PC-9 (cell line): ENCODE results near the gene LRP11. TPM values are rescaled to one million over a fixed set of nuclear protein-coding genes. Genes with fewer than 3 reads are reported as not detected.

Source experiments
- BruUV-seq: library from RNA; stranded (reverse); fragments of 400-500 nt; replicated peaks from 2 replicates; lab custom pipeline; 2021; lab: Mats Ljungman, UMichigan
- CTCF ChIA-PET: fragments of 300-600 bp; sonication (Branson Sonifier 250); formaldehyde crosslinking; loops from one replicate; lab custom pipeline; 2022; ENCODE audit warnings: antibody characterized with exemption; lab: Charles Lee
- POLR2A ChIA-PET: fragments of 300-600 bp; sonication (Branson Sonifier 250); formaldehyde crosslinking; loops from one replicate; lab custom pipeline; 2022; ENCODE audit warnings: antibody characterized with exemption; ENCODE audit not compliant: unreplicated experiment; lab: Charles Lee
- DNase-seq, 2 experiments: peaks; one replicate each; pipeline versions ENCODE4 v3.0.0 to v3.0.0-alpha.2; 2015 to 2022; ENCODE audit warnings: mixed read lengths in 1 of 2
- H2AFZ ChIP-seq: fragments of 200-600 bp; sonication (generic); 2 replicates; pipeline ENCODE4 v1.8.1; 2017; ENCODE audit warnings: antibody characterized with exemption
- H3F3A ChIP-seq: fragments of 200-600 bp; sonication (generic); 2 replicates; pipeline ENCODE4 v1.8.1; 2017; ENCODE audit warnings: antibody characterized with exemption, mild to moderate bottlenecking, low read depth; ENCODE audit not compliant: insufficient read depth
- H3K27ac ChIP-seq: fragments of 200-600 bp; sonication (generic); 2 replicates; pipeline ENCODE4 v1.6.1; 2016; ENCODE audit warnings: mixed run types
- H3K27me3 ChIP-seq: fragments of 200-600 bp; sonication (generic); 2 replicates; pipeline ENCODE4 v1.6.1; 2016; ENCODE audit warnings: low read depth, mixed run types; ENCODE audit not compliant: insufficient read depth
- H3K36me3 ChIP-seq: fragments of 200-600 bp; sonication (generic); 2 replicates; pipeline ENCODE4 v1.6.1; 2016; ENCODE audit warnings: low read depth, mixed run types
- H3K4me1 ChIP-seq: fragments of 200-600 bp; sonication (generic); replicated peaks from 2 replicates; pipeline ENCODE4 v1.6.1; 2016; ENCODE audit warnings: mixed run types; ENCODE audit not compliant: insufficient read depth
- H3K4me2 ChIP-seq: fragments of 200-600 bp; sonication (generic); 2 replicates; pipeline ENCODE4 v1.6.1; 2017; ENCODE audit warnings: mixed run types
- H3K4me3 ChIP-seq: fragments of 200-600 bp; sonication (generic); 2 replicates; pipeline ENCODE4 v1.6.1; 2016; ENCODE audit warnings: mixed run types
- H3K79me2 ChIP-seq: fragments of 200-600 bp; sonication (generic); 2 replicates; pipeline ENCODE4 v1.6.1; 2017; ENCODE audit warnings: low read depth, mixed run types
- H3K9me2 ChIP-seq: fragments of 200-600 bp; sonication (generic); 2 replicates; pipeline ENCODE4 v1.8.1; 2017; ENCODE audit warnings: mild to moderate bottlenecking; ENCODE audit not compliant: insufficient read depth
- H3K9me3 ChIP-seq: fragments of 200-600 bp; sonication (generic); 2 replicates; pipeline ENCODE4 v1.8.1; 2016; ENCODE audit warnings: low read depth; ENCODE audit not compliant: insufficient read depth
- H4K20me1 ChIP-seq: fragments of 200-600 bp; sonication (generic); 2 replicates; pipeline ENCODE4 v1.8.1; 2017; ENCODE audit not compliant: insufficient read depth
- EZH2 ChIP-seq: fragments of 200-600 bp; sonication (generic); IDR thresholded peaks from 2 replicates; pipeline ENCODE4 v1.8.0; 2017; ENCODE audit warnings: antibody characterized with exemption, low read depth
- intact Hi-C: fragments of 100-400 bp; cut with micrococcal nuclease; formaldehyde crosslinking; loops from one replicate; pipeline ENCODE4 v1.10.0; 2022; ENCODE audit not compliant: unreplicated experiment
- total RNA-seq: library from RNA; stranded (reverse); gene quantifications from 2 replicates; pipeline ENCODE4 v1.2.3, GENCODE V29; 2021
- TF ChIP-seq, protein P1 (sequence below): fragments of 200-600 bp; sonication (generic); conservative IDR thresholded peaks from 2 replicates; pipeline ENCODE4 v1.6.1; 2017; ENCODE audit warnings: mixed run types, antibody characterized with exemption, mild to moderate bottlenecking, moderate library complexity

The LRP11 gene
- total RNA-seq, 1 experiment from 2014 or later = 38.6 TPM

GRCh38 chr6:149897015-149897697 lies 33.0 kb upstream of the LRP11 start:
- Histone ChIP-seq H3K36me3 (no peaks in the 10 kb centered on the region), H4K20me1 (no peaks in the 10 kb centered on the region), H3K9me3 (no peaks in the 10 kb centered on the region), H3K27ac (peak overlapping the region; percentile 75; the same call in 1 of the 2 replicates), H3K79me2 (no peaks in the 10 kb centered on the region), H3K4me1 (peaks cover 39% of the 10 kb centered on the region), H3K27me3 (no peaks in the 10 kb centered on the region), H2AFZ (no peak overlapping the region), H3F3A (peaks cover 17% of the 10 kb centered on the region; the same call in 1 of the 2 replicates), H3K4me3 (peak overlapping the region; percentile 15; the same call in 1 of the 2 replicates), H3K4me2 (peak overlapping the region; percentile 70), H3K9me2 (no peaks in the 10 kb centered on the region)
- intact Hi-C loops = loop anchor here (2.0 kb wide), 2 partner anchors 32 to 50 kb away; partner anchors contain the start of gene LRP11
- peak; percentile 44 to 59 for DNase-seq
- TF ChIP-seq, protein P1, sequence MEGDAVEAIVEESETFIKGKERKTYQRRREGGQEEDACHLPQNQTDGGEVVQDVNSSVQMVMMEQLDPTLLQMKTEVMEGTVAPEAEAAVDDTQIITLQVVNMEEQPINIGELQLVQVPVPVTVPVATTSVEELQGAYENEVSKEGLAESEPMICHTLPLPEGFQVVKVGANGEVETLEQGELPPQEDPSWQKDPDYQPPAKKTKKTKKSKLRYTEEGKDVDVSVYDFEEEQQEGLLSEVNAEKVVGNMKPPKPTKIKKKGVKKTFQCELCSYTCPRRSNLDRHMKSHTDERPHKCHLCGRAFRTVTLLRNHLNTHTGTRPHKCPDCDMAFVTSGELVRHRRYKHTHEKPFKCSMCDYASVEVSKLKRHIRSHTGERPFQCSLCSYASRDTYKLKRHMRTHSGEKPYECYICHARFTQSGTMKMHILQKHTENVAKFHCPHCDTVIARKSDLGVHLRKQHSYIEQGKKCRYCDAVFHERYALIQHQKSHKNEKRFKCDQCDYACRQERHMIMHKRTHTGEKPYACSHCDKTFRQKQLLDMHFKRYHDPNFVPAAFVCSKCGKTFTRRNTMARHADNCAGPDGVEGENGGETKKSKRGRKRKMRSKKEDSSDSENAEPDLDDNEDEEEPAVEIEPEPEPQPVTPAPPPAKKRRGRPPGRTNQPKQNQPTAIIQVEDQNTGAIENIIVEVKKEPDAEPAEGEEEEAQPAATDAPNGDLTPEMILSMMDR = no peak
- no peak for TF ChIP-seq EZH2
- ChIA-PET POLR2A (no interaction called here), CTCF (interaction anchor here (0.6 kb wide), 1 partner anchor 56 kb away, joined by 4 read pairs; no protein-coding TSS in a partner anchor)
- no TSS peak for BruUV-seq

DNA sequence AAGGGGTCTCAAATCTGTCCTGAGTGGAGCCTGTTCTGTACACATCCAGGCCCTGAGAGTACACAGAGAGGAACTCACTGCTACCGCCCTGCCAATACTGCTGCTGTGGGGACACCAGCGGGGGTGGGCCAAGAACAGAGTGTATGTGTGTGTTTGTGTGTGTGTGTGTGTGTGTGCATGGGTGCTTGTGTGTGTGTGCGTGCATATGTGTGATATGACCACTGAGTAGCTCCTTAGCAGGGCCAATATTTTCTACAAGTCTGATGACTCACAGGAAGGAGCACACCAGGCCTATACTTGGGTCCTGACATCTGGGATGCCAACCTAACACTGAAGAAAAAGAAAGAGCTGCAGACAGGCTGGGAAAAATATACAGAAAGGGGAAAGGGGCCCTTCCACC lies 32.3 kb upstream of the LRP11 start:
- peak overlapping the region; percentile 75 for H3K27ac ChIP-seq
- no peaks in the 10 kb centered on the region for H3K27me3 ChIP-seq
- no TSS peak for BruUV-seq
- peak overlapping the region; percentile 70 for H3K4me2 ChIP-seq
- H3K9me2 ChIP-seq = no peaks in the 10 kb centered on the region
- ChIA-PET CTCF (interaction anchor here (0.6 kb wide), 1 partner anchor 56 kb away, joined by 4 read pairs; no protein-coding TSS in a partner anchor), POLR2A (no interaction called here)
- no peaks in the 10 kb centered on the region for H4K20me1 ChIP-seq
- no peak overlapping the region for H3K4me3 ChIP-seq
- peaks cover 39% of the 10 kb centered on the region for H3K4me1 ChIP-seq
- H3K9me3 ChIP-seq = no peaks in the 10 kb centered on the region
- TF ChIP-seq, protein P1 = no peak
- no peak for TF ChIP-seq EZH2
- H3K79me2 ChIP-seq = no peaks in the 10 kb centered on the region
- H3K36me3 ChIP-seq = no peaks in the 10 kb centered on the region
- peaks cover 17% of the 10 kb centered on the region; the same call in 1 of the 2 replicates for H3F3A ChIP-seq
- H2AFZ ChIP-seq = no peak overlapping the region
- no peak for DNase-seq
- intact Hi-C loops = loop anchor here (2.0 kb wide), 2 partner anchors 32 to 50 kb away; partner anchors contain the start of gene LRP11

DNA sequence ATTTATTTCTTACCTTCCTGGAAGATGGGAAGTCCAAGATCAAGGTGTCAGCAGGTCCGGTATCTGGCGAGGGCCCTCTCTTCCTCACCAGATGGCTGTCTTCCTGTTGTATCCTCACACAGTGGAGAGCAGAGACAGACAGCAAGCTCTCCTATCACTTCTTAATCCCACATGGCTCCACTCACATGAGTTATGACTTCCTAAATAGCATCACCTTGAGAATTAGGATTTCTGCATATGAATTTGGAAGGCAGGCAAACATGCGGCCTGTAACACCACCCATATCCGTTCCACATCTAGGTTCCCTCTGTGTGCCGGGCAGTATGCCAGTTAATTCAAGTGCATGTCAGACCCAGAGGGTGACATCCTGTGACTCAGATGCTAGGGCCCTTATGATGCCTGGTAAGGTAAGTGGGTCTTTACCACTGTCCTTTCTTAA lies 31.7 kb upstream of the LRP11 start:
- CTCF ChIA-PET = interaction anchor here (1.2 kb wide), 1 partner anchor 9 kb away, joined by 3 read pairs; no protein-coding TSS in a partner anchor

More for the DNA sequence above, 31.7 kb upstream of the LRP11 start:
- POLR2A ChIA-PET = no interaction called here
- no peaks in the 10 kb centered on the region for H3K9me3 ChIP-seq
- H3K27ac ChIP-seq = peak overlapping the region; percentile 75
- H3K9me2 ChIP-seq = no peaks in the 10 kb centered on the region
- intact Hi-C loops = loop anchor here (2.0 kb wide), 2 partner anchors 31 to 49 kb away; partner anchors contain the start of gene LRP11
- H3F3A ChIP-seq = peaks cover 17% of the 10 kb centered on the region; the same call in 1 of the 2 replicates
- H3K4me3 ChIP-seq = peak overlapping the region; percentile 36; the same call in 1 of the 2 replicates
- no peaks in the 10 kb centered on the region for H4K20me1 ChIP-seq
- H3K27me3 ChIP-seq = no peaks in the 10 kb centered on the region
- no peaks in the 10 kb centered on the region for H3K79me2 ChIP-seq
- no peaks in the 10 kb centered on the region for H3K36me3 ChIP-seq
- no peak overlapping the region for H2AFZ ChIP-seq
- BruUV-seq = no TSS peak
- peaks cover 45% of the 10 kb centered on the region for H3K4me1 ChIP-seq
- peak overlapping the region; percentile 70 for H3K4me2 ChIP-seq
- no peak for TF ChIP-seq EZH2
- TF ChIP-seq, protein P1 = no peak
- DNase-seq = peak; percentile 59 to 77
